GM21423 (cell line): ENCODE data around the gene IRF2BP2.

Experiments
- ATAC-seq: cut with Tn5 transposase; IDR thresholded peaks from one replicate; pipeline ENCODE4 v1.9.1; 2021; ENCODE audit warnings: mild to moderate bottlenecking, moderate library complexity; ENCODE audit not compliant: unreplicated experiment

IRF2BP2 gene

GRCh38 chr1:234610061-234610665 lies at the start of gene IRF2BP2:
Gene IRF2BP2, minus strand, starts transcription at chr1:234610178. Its CDS starts 684 bp downstream, at chr1:234609494.
- peak; percentile 19 for ATAC-seq

DNA sequence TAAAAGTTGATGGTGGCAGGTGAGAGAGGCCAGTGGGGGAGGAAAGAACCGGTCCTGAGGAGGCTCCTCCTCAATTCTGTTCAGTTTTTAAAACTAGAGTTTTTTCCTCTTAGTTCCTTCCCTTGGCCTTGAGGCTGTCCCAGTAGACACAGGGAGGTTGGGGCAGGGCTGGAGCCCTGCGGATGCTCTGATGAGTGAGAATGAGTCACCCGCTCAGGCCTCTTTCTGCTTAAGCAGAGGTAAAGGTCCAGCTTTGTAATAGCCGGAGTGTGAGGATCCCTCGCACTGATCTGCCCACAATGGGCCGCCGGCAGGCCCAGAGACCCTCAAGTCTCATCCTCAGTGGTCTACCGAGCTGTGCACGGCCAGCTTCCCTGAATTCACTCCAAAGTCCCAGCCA lies 49.6 kb upstream of the IRF2BP2 start:
- no peak for ATAC-seq

DNA sequence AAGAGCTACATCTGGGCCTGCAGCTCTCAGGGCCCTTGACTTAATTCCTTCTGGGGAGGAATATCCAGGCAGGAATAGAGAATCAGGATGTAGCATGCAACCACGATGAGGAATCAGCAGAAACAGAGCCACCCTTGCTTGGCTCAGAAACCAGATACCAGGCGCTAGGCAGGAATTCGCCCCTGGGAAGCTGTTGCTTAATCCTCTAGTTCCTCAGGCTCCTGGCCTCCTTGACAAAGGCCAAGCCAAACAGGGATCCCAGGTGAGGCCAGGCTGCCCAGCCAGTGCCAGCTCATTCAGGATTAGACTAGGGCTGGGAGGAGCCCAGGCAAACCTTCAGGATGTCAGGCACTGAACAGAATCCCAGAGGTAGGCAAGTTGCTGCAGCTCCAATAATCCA lies 48.2 kb upstream of the IRF2BP2 start:
- no peak for ATAC-seq

GRCh38 chr1:234656944-234657654 lies 47.1 kb upstream of the IRF2BP2 start:
- no peak for ATAC-seq

DNA sequence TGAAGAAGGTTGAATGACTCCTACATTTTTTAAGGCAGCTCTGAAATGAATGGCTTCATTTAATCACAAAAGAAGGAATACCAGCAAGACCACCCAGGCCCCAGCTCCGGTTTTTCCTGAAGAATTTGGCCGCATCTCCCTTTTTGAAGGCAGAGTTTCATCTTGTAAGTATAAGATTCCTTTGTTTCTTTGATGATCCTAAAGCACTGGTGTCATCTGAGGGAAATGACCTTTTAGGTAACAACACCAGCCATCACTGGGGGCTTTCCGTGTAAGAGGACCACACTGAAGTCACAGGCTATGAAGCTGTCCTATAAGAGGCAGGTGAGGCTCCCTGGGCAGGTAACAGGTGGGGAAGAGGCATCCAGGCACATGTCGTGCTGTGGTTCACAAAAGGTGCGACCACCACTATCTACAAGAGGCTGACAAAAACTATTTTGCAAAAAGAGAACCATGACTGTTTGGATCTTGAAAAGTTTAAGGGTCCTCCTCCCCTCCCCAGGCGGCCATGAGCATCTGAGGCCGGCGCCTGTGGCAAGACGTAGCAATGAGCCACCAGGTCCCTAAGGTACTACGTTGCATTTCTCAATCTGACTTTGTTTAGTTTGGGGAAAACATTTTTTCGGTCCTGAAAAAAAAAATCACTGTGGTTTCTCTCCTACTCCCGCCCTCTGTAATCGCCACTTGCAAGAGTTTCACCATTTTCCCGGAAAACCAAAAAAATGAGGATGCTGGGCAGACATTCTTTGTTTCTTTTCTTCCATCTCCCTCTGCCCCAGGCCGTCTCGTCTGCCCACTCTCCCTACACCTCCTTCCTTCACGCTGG lies 46.3 kb upstream of the IRF2BP2 start:
- no peak for ATAC-seq

DNA sequence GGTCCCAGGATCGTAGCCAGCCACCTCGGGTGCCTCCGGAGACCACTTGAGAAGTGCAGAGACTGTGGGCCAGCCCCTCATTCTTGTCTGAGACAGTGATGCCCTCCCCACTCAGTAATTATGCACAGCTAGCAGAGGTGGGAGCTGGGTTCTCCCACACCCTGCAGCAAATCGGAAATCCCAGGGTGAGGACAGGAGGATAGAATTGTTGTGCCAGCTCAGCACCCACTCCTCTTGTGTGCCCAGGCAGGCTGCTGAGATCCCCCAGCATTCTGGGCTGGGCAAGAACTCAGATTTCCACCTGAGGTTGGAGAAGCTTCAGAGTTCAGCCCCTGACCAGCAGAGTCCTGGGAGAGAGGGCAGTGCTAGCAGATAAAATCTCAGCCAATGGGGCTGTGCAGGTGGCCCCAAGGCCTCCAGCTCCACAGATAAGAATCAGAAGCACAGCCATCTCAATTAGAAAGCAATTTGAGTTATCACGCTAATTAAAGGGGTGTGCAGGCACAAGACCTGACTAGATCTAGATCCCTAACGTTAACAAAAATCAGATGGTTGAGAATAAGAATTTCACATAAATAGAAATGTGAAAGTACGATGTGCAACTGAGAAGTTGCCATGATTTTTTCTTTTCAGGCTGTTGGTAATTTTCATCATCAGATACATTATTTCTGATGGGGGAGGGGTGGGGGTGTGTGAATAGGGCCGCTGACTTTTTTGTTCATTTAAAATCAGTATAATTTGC lies 45.5 kb upstream of the IRF2BP2 start:
- ATAC-seq = no peak

DNA sequence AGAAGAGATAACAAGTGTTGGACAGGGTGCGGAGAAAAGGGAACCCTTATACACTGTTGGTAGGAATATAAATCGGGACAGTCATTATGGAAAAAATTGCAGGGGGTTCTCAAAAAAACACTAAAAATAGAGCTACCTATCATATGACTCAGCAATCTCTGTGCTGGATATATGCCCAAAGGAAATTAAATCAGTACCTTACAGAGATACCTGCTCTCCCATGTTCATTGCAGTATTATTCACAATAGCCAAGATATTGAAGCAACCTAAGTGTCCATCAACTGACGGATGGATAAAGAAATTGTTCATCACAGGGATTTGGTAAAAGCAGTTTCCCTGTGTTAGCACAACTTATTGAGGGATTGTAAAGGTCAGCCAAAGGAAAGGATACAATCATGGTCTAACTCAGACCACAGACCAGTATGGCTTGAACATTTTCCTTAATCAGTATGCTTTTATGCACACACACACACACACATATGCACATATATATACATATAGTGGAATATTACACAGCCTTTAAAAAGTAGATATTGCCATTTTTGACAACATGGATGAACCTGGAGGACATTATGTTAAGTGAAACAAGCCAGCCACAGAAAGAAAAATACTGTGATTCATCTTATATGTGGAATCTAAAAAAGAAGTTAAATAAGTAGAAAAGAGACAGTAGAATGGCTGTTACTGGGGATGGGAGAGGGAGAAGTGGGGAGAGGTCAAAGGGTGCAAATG lies 44.2 kb upstream of the IRF2BP2 start:
- ATAC-seq = no peak

DNA sequence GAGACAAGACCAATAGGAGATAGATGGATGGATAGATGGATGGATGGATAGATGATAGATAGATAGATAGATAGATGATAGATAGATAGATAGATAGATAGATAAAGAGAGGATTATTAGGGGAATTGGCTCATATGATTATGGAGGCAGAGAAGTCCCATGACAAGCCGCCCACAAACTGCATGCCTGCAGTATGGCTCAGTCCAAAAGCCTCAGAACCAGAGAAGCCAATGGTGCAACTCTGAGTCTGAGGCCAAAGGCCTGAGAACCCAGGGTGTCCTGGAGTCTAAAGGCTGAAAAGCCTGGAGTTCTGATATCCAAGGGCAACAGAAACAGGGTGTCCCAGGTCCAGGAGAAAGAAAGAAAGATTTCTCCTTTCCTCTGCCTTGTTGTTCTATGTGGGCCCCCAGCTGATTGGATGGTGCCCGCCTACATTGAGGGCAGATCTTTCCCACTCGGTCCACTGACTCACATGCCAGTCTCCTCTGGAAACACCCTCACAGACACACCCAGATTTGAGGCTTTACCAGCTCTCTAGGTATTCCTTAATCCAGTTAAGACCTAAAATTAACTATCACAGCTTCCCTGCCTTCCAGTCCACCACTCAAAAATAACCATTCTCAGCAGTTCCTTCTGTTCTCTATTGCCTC lies 39.6 kb upstream of the IRF2BP2 start:
- no peak for ATAC-seq

- no peak for ATAC-seq
These were observed 37.8 kb upstream of the IRF2BP2 start for GRCh38 chr1:234647758-234648157.

DNA sequence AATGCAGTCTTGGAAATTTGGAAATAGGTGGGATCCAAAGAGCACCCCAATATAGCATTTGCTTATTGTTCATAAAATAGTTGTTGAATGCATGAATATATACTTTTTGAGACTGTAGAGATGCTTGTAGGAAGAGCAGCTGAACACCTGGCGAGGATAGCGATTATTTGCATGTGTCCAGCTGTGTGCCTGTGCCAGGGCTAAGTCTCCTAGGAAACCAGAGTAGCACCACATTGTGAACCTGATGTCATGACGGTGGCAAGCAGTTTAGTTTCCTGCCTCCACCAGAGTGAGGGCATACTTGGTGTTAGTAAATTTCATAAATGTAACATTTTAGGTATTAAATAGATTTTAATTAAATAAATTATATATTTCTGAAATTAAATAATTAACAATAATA lies 37.3 kb upstream of the IRF2BP2 start:
- no peak for ATAC-seq

DNA sequence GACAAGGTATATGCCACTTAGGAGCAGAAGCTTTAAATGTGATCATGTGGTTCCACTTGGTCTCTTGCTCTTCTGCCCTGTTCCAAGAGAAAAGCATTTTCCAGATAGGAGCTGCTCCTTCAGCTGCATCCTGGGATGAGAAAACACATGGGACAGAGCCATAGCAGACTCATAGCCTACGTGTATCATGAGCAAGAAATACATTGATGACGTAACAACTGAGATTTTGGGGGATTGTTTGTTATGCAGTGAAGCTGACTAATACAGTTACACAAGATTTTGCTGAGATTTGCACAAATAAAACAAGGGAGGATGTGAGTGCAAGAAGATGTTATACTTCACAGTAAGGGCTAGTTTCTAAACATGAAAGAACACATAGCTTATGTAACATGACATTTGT lies 36.0 kb upstream of the IRF2BP2 start:
- ATAC-seq = no peak

GRCh38 chr1:234645474-234645953 lies 35.5 kb upstream of the IRF2BP2 start:
- no peak for ATAC-seq

DNA sequence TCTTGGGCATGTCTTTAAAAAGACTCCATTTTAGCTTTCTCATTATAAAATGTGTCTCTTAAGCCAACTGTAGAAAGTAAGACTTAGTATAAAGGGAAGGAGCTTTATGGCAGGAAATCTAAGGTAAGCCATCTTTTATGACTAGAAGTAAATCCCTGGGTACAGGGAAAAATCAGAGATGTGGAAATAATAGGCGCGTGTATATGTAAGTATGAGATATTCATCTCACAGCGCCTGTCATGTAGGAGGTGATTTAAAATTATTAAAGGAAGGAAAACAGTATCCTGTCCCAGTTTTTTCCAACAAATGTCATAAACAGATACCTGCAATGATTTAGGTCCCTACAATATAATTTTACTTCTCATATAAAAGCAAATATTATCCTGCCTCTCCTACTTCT lies 35.0 kb upstream of the IRF2BP2 start:
- no peak for ATAC-seq

DNA sequence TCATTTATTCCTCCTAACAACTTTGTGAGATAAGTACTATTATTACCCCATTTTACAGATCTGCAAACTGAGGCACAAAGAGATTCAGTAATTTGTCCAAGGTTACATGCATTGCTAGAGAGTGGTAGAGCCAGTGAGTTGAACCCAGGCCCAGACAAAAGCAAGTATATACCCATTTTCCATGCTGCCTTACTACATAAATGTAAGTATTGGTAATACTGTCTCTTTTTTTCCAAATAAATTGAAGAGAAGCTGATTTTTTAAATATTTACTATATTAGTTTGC lies 33.8 kb upstream of the IRF2BP2 start:
- no peak for ATAC-seq

DNA sequence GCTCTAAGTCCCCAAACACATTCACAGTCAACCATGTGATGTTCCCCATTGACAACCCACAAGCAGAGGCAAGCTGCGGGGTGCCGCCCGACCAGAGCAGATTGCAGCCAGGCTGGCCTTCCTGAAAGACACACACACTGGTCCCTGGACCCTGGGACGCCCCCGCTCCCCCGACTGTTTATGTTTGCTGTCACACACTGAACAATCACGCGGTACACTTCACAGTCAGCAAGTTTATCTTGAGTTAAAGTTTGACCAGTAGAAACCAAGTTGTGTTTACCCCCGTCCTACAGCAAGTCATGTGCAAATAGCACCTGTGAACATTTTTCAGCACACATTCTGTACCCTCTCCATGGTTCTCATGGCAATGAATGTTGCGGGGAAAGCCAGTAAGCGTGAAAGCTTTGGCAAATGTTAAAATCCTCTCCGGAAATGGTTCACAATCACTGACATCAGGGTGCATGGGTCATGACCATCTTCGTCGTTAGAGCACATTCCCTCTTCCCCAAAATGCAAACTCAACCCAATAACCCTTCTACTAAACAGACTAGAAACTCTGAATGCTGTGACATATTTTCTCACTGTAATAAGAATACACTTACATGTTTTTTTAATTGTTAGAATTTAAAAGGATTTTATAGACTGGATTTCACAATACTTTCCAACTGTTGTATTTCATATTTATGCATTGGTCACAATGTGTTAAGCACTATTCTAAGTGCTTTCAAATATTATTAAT lies 33.3 kb upstream of the IRF2BP2 start:
- no peak for ATAC-seq

- ATAC-seq = no peak
These were observed 32.5 kb upstream of the IRF2BP2 start for GRCh38 chr1:234642428-234642827.

GRCh38 chr1:234639961-234640360 lies 30.0 kb upstream of the IRF2BP2 start:
- no peak for ATAC-seq

DNA sequence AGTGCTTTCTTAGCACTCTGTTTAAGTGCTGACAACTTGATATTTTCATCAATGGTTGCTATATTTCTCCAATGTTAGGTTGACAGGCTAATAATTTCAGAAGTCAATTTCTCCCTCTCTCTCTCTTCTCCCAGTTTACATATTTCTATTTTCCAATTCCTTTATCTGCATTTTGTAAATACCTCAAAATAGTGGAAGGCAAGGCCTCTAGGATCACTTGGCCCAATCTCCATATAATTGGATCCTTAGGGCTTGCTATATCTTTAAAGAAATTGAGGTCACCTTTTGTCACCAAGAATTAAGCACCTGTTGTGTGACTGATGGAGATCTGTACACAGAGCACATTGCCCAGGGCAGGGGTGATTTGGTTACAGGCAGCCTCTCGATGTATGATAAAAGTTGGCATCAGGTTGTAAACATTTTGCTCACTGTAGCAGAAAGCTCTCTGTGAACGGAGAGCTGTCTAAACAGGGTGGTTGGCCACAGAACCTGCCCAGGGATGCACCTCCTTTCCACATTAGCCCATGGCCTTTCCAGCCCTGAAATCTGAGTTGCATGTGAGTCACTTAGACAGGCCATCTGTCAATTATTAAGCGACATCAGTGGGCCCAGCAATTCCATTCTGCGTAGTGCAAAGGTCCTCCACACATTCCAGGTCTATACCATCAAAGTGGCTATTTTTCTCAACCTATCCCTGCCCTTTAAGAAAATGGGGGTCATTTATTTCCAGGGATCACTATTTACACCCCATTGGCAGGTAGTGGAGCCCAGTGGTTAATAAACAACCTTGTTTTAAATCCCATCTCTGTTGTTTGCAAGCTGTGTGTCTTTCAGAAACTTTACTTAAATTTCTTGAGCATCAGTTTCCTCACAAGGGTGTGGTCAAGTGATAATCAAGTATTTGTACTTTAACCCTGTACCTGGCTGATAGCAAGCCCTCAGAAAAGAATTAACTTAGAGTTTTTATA lies 29.1 kb upstream of the IRF2BP2 start:
- ATAC-seq = no peak
